Keratinocyte (primary cell): Measurements from ENCODE around the gene UCK2. TPM values are rescaled to one million over a fixed set of nuclear protein-coding genes. Genes with fewer than 3 reads are reported as not detected.
A peak's percentile ranks its signal among the peaks of the same experiment; 100 is the strongest.

ENCODE experiments used
- DNase-seq: peaks from one replicate; pipeline ENCODE4 v3.0.0-alpha.2; 2011; ENCODE audit warnings: low read depth, missing footprints, low spot score
- FAIRE-seq: peaks from 2 replicates; lab custom pipeline; 2011; peaks lifted over from hg19 to GRCh38; lab: Jason Lieb, UNC
- H2AFZ ChIP-seq: 2 replicates; pipeline ENCODE4 v1.6.0; 2012; ENCODE audit warnings: low read length, control low read depth, inconsistent platforms; ENCODE audit not compliant: control insufficient read depth
- H3K27ac ChIP-seq: 2 replicates; pipeline ENCODE4 v1.5.1; 2011; ENCODE audit warnings: low read length; ENCODE audit not compliant: control insufficient read depth, insufficient read depth
- H3K27me3 ChIP-seq: 3 replicates; pipeline ENCODE4 v1.6.0; 2011; ENCODE audit warnings: low read length; ENCODE audit not compliant: control insufficient read depth, insufficient read depth; ENCODE audit errors: extremely low read depth
- H3K36me3 ChIP-seq, 2 experiments: 2 replicates in 1 of 2; 3 replicates in 1 of 2; pipeline ENCODE4 v1.5.1; 2011; ENCODE audit warnings: low read length in 2 of 2, mild to moderate bottlenecking in 1 of 2; ENCODE audit not compliant: control insufficient read depth in 2 of 2, insufficient read depth in 2 of 2; ENCODE audit errors: extremely low read depth in 1 of 2
- H3K4me1 ChIP-seq: 3 replicates; pipeline ENCODE4 v1.5.1; 2011; ENCODE audit warnings: low read length; ENCODE audit not compliant: control insufficient read depth, insufficient read depth; ENCODE audit errors: extremely low read depth
- H3K4me2 ChIP-seq: 3 replicates; pipeline ENCODE4 v1.6.0; 2011; ENCODE audit warnings: low read depth, low read length; ENCODE audit not compliant: control insufficient read depth, insufficient read depth; ENCODE audit errors: extremely low read depth
- H3K4me3 ChIP-seq, 3 experiments: fragments of 200-600 bp in 1 of 3; sonication (generic) in 1 of 3; 2 replicates in 2 of 3; 3 replicates in 1 of 3; pipeline ENCODE4 v1.5.1; 2011 to 2016; ENCODE audit warnings: low read length in 3 of 3, mild to moderate bottlenecking in 3 of 3, control low read depth in 2 of 3, inconsistent platforms in 1 of 3, low read depth in 1 of 3, mixed read lengths in 1 of 3, mixed run types in 1 of 3, moderate library complexity in 1 of 3; ENCODE audit not compliant: control insufficient read depth in 2 of 3, insufficient read depth in 2 of 3; ENCODE audit errors: extremely low read depth in 1 of 3
- H3K79me2 ChIP-seq: 2 replicates; pipeline ENCODE4 v1.6.0; 2012; ENCODE audit warnings: low read length; ENCODE audit not compliant: control insufficient read depth, insufficient read depth
- H3K9ac ChIP-seq: 3 replicates; pipeline ENCODE4 v1.6.0; 2011; ENCODE audit warnings: low read length; ENCODE audit not compliant: control insufficient read depth, insufficient read depth; ENCODE audit errors: extremely low read depth
- H3K9me1 ChIP-seq: 3 replicates; pipeline ENCODE4 v1.6.0; 2011; ENCODE audit warnings: low read length; ENCODE audit not compliant: control insufficient read depth, insufficient read depth; ENCODE audit errors: extremely low read depth
- H3K9me3 ChIP-seq: 2 replicates; pipeline ENCODE4 v1.5.1; 2012; ENCODE audit warnings: low read depth, low read length; ENCODE audit not compliant: control insufficient read depth
- H4K20me1 ChIP-seq: 3 replicates; pipeline ENCODE4 v1.6.0; 2011; ENCODE audit warnings: low read length; ENCODE audit not compliant: control insufficient read depth, insufficient read depth; ENCODE audit errors: extremely low read depth
- EZH2 ChIP-seq: IDR thresholded peaks from one replicate; pipeline ENCODE4 v1.6.1; 2012; ENCODE audit warnings: inconsistent platforms, mild to moderate bottlenecking, low read length, moderate library complexity
- dilution Hi-C: fragments of 300-500 bp; cut with MboI; formaldehyde crosslinking; loops from one replicate; pipeline ENCODE4 v1.7.0; 2020; ENCODE audit warnings: low sequenced_read_pairs; ENCODE audit not compliant: extremely low pct_ligation_motif_present
- polyA plus RNA-seq, 5 experiments: library from polyadenylated mRNA; depleted of rRNA in 3 of 5; stranded (reverse) in 3 of 5; stranded (forward) in 1 of 5; unstranded in 1 of 5; fragments of >200 nt; gene quantifications; 1 replicate in 1 of 5; 2 replicates in 3 of 5; 3 replicates in 1 of 5; pipeline versions ENCODE4 v1.2.1 to v1.2.3, GENCODE V29; 2011 to 2012; ENCODE audit warnings: missing spikeins in 2 of 5, low read depth in 1 of 5, low replicate concordance in 1 of 5
- TF ChIP-seq, protein P1 (sequence below), 3 experiments: IDR thresholded peaks in 1 of 3; conservative IDR thresholded peaks in 1 of 3; optimal IDR thresholded peaks in 1 of 3; 2 replicates in 2 of 3; 3 replicates in 1 of 3; pipeline versions ENCODE3 to v1.5.1; 2011; ENCODE audit warnings: low read length in 3 of 3, mild to moderate bottlenecking in 3 of 3, moderate library complexity in 2 of 3, control low read depth in 1 of 3, inconsistent platforms in 1 of 3; ENCODE audit not compliant: insufficient read depth in 2 of 3; ENCODE audit errors: extremely low read depth in 1 of 3

Gene UCK2
- polyA plus RNA-seq, 1 donor (not counting 4 experiments of a cell fraction or from before 2014, with no cell fraction given): 71.9 TPM

DNA sequence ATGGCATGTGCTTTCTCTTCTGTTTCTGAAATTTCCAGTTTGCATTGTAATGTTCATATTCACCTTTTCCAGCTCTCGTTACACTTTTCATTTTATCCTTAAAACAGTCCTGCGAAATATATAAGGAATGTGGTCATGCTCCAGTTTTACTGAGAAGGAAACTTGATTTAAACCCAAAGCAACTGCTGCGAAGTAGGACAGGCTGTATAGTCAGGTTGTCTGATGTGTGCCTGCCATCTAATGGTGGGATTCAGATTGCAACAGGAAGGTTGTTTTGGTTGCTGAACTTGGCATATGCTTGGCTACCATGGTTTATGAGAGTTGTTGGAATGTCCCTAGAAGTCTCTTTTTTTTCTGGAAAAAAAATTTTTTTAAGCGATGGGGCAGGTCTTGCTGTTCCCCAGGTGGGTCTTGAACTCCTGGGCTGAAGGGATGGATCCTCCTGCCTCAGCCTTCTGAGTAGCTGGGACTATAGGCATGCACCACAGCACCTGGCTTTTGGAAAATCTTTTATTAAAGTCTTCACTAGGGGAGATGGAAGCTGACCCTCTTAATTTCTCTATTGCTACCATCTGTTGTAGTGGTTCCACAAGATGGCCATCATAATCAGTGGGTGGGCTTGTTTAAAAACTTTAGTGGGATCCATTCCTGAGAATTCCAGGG is 86.9 kb downstream of the UCK2 start:
- Histone ChIP-seq H4K20me1 (no peaks in the 10 kb centered on the region), H3K27ac (no peak overlapping the region), H3K4me1 (no peaks in the 10 kb centered on the region), H3K9me1 (no peaks in the 10 kb centered on the region), H3K9ac (no peak overlapping the region), H3K9me3 (no peaks in the 10 kb centered on the region), H2AFZ (no peak overlapping the region), H3K79me2 (no peaks in the 10 kb centered on the region), H3K27me3 (no peaks in the 10 kb centered on the region), H3K4me2 (no peak overlapping the region), H3K4me3 (no peak overlapping the region), H3K36me3 (peaks cover 0 to 9% of the 10 kb centered on the region in 2 experiments)
- FAIRE-seq: peak; percentile 78
- TF ChIP-seq, protein P1, sequence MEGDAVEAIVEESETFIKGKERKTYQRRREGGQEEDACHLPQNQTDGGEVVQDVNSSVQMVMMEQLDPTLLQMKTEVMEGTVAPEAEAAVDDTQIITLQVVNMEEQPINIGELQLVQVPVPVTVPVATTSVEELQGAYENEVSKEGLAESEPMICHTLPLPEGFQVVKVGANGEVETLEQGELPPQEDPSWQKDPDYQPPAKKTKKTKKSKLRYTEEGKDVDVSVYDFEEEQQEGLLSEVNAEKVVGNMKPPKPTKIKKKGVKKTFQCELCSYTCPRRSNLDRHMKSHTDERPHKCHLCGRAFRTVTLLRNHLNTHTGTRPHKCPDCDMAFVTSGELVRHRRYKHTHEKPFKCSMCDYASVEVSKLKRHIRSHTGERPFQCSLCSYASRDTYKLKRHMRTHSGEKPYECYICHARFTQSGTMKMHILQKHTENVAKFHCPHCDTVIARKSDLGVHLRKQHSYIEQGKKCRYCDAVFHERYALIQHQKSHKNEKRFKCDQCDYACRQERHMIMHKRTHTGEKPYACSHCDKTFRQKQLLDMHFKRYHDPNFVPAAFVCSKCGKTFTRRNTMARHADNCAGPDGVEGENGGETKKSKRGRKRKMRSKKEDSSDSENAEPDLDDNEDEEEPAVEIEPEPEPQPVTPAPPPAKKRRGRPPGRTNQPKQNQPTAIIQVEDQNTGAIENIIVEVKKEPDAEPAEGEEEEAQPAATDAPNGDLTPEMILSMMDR (optimal IDR thresholded peaks at IDR 0.05 in 1 of 3, IDR thresholded peaks at IDR 0.05 in 1 of 3, conservative IDR thresholded peaks at IDR 0.05 in 1 of 3; ENCODE audit: extremely low read depth in 1 of 3, insufficient read depth in 2 of 3, low read length in 3 of 3): peak; percentile 74 to 97 (median 91)
- TF ChIP-seq EZH2: no peak
- dilution Hi-C loops: no loop called here
- DNase-seq: no peak

DNA sequence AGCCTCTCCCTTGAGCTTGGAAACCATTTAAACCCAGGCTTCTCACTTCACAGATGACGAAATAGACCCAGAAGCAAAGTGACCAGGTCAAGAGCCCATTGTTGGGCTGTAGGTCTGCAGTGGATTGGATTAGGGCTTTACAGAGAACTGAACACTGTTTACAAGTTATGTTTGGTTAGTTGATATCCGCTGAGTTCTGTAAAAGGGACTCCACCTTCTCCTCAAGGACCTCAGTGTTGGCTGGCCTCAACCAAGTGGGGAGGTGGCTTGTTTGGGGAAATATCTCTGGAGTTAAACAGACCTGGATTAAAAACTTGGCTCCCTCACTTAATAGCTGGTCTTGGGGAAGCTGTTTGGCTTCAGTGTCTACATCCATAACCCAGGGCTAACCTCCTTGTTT is 88.1 kb downstream of the UCK2 start:
- FAIRE-seq (no peak), DNase-seq (no peak)
- Histone ChIP-seq H3K4me3 (no peak overlapping the region), H3K9me1 (no peaks in the 10 kb centered on the region), H3K9me3 (no peaks in the 10 kb centered on the region), H3K4me1 (no peaks in the 10 kb centered on the region), H3K4me2 (no peak overlapping the region), H4K20me1 (no peaks in the 10 kb centered on the region), H3K27me3 (no peaks in the 10 kb centered on the region), H3K9ac (no peak overlapping the region), H3K27ac (no peak overlapping the region), H3K79me2 (no peaks in the 10 kb centered on the region), H2AFZ (no peak overlapping the region), H3K36me3 (no peaks in the 10 kb centered on the region)
- dilution Hi-C loops: no loop called here
- no peak for TF ChIP-seq EZH2
- TF ChIP-seq, protein P1 (optimal IDR thresholded peaks at IDR 0.05 in 1 of 3, IDR thresholded peaks at IDR 0.05 in 1 of 3, conservative IDR thresholded peaks at IDR 0.05 in 1 of 3; ENCODE audit: extremely low read depth in 1 of 3, insufficient read depth in 2 of 3, low read length in 3 of 3): no peak
